HEK293 (cell line): ENCODE measurements around the gene CCNY.
A peak's percentile ranks its signal among the peaks of the same experiment; 100 is the strongest.

Experiments used
- ATF2 ChIP-seq: fragments of 450-650 bp; formaldehyde crosslinking; IDR thresholded peaks from 2 replicates; pipeline ENCODE4 v1.5.1; 2016; ENCODE audit warnings: missing biosample characterization, missing genetic modification characterization, low read depth
- EGR2 ChIP-seq: fragments of 450-650 bp; formaldehyde crosslinking; IDR thresholded peaks from 2 replicates; pipeline ENCODE4 v1.5.1; 2016; ENCODE audit warnings: low read depth, missing biosample characterization, missing genetic modification characterization
- GLIS1 ChIP-seq: fragments of 450-650 bp; formaldehyde crosslinking; IDR thresholded peaks from 2 replicates; pipeline ENCODE4 v1.5.1; 2016; ENCODE audit warnings: missing biosample characterization, missing genetic modification characterization
- HOXC10 ChIP-seq: sonication (generic); formaldehyde crosslinking; IDR thresholded peaks from 2 replicates; pipeline ENCODE4 v1.8.1; 2023; ENCODE audit warnings: mild to moderate bottlenecking, missing genetic modification reagents
- IKZF3 ChIP-seq: fragments of 450-650 bp; IDR thresholded peaks from 2 replicates; pipeline ENCODE4 v1.5.0; 2018; ENCODE audit warnings: missing biosample characterization, mild to moderate bottlenecking, missing genetic modification characterization, moderate library complexity
- KLF10 ChIP-seq: fragments of 450-650 bp; IDR thresholded peaks from 2 replicates; pipeline ENCODE4 v1.5.1; 2018; ENCODE audit warnings: missing biosample characterization, mild to moderate bottlenecking, missing genetic modification characterization
- SP2 ChIP-seq: fragments of 450-650 bp; formaldehyde crosslinking; IDR thresholded peaks from 2 replicates; pipeline ENCODE4 v1.5.1; 2016; ENCODE audit warnings: missing biosample characterization, missing genetic modification characterization
- SP7 ChIP-seq: fragments of 450-650 bp; formaldehyde crosslinking; IDR thresholded peaks from 2 replicates; pipeline ENCODE4 v1.5.1; 2016; ENCODE audit warnings: missing biosample characterization, missing genetic modification characterization
- YY1 ChIP-seq: fragments of 450-650 bp; formaldehyde crosslinking; IDR thresholded peaks from 2 replicates; pipeline ENCODE4 v1.5.1; 2018; ENCODE audit warnings: missing biosample characterization, missing genetic modification characterization
- ZBTB17 ChIP-seq: fragments of 450-650 bp; formaldehyde crosslinking; IDR thresholded peaks from 2 replicates; pipeline ENCODE4 v1.5.1; 2016; ENCODE audit warnings: missing biosample characterization, missing genetic modification characterization
- ZBTB20 ChIP-seq: fragments of 450-650 bp; formaldehyde crosslinking; IDR thresholded peaks from 2 replicates; pipeline ENCODE4 v1.5.1; 2016; ENCODE audit warnings: missing biosample characterization, missing genetic modification characterization
- ZFHX2 ChIP-seq: fragments of 450-650 bp; formaldehyde crosslinking; conservative IDR thresholded peaks from 2 replicates; pipeline ENCODE4 v1.5.1; 2016; ENCODE audit warnings: missing biosample characterization, missing genetic modification characterization
- ZFP37 ChIP-seq: fragments of 450-650 bp; formaldehyde crosslinking; IDR thresholded peaks from 2 replicates; pipeline ENCODE4 v1.5.1; 2016; ENCODE audit warnings: missing biosample characterization, missing genetic modification characterization
- ZFP69B ChIP-seq: fragments of 450-650 bp; formaldehyde crosslinking; IDR thresholded peaks from 2 replicates; pipeline ENCODE4 v1.5.1; 2016; ENCODE audit warnings: missing biosample characterization, missing genetic modification characterization
- ZNF10 ChIP-seq: fragments of 450-650 bp; formaldehyde crosslinking; IDR thresholded peaks from 2 replicates; pipeline ENCODE4 v1.5.1; 2017; ENCODE audit warnings: missing biosample characterization, missing genetic modification characterization
- ZNF132 ChIP-seq: fragments of 450-650 bp; formaldehyde crosslinking; IDR thresholded peaks from 2 replicates; pipeline ENCODE4 v1.5.1; 2017; ENCODE audit warnings: missing biosample characterization, missing genetic modification characterization, borderline replicate concordance
- ZNF2 ChIP-seq: fragments of 450-650 bp; formaldehyde crosslinking; IDR thresholded peaks from 2 replicates; pipeline ENCODE4 v1.5.1; 2016; ENCODE audit warnings: missing biosample characterization, missing genetic modification characterization
- ZNF214 ChIP-seq: fragments of 450-650 bp; formaldehyde crosslinking; IDR thresholded peaks from 2 replicates; pipeline ENCODE4 v1.5.1; 2017; ENCODE audit warnings: missing biosample characterization, mild to moderate bottlenecking, missing genetic modification characterization, borderline replicate concordance
- ZNF24 ChIP-seq: fragments of 450-650 bp; formaldehyde crosslinking; IDR thresholded peaks from 2 replicates; pipeline ENCODE4 v1.5.1; 2016; ENCODE audit warnings: missing biosample characterization, missing genetic modification characterization
- ZNF324 ChIP-seq: fragments of 450-650 bp; formaldehyde crosslinking; IDR thresholded peaks from 2 replicates; pipeline ENCODE4 v1.5.1; 2016; ENCODE audit warnings: missing biosample characterization, missing genetic modification characterization
- ZNF398 ChIP-seq: fragments of 450-650 bp; formaldehyde crosslinking; IDR thresholded peaks from 2 replicates; pipeline ENCODE4 v1.5.1; 2017; ENCODE audit warnings: missing biosample characterization, missing genetic modification characterization
- ZNF433 ChIP-seq: fragments of 450-650 bp; formaldehyde crosslinking; IDR thresholded peaks from 2 replicates; pipeline ENCODE4 v1.5.1; 2016; ENCODE audit warnings: missing biosample characterization, missing genetic modification characterization, low read depth
- ZNF473 ChIP-seq: fragments of 450-650 bp; formaldehyde crosslinking; IDR thresholded peaks from 2 replicates; pipeline ENCODE4 v1.5.1; 2017; ENCODE audit warnings: missing biosample characterization, missing genetic modification characterization
- ZNF555 ChIP-seq: fragments of 450-650 bp; formaldehyde crosslinking; conservative IDR thresholded peaks from 2 replicates; pipeline ENCODE4 v1.5.1; 2017; ENCODE audit warnings: missing biosample characterization, mild to moderate bottlenecking, missing genetic modification characterization, inconsistent platforms
- ZNF623 ChIP-seq: fragments of 450-650 bp; formaldehyde crosslinking; IDR thresholded peaks from 2 replicates; pipeline ENCODE4 v1.5.1; 2016; ENCODE audit warnings: missing biosample characterization, missing genetic modification characterization
- ZNF626 ChIP-seq: fragments of 450-650 bp; sonication (Bioruptor Pico); formaldehyde crosslinking; IDR thresholded peaks from 2 replicates; pipeline ENCODE4 v1.5.1; 2018; ENCODE audit warnings: missing biosample characterization, missing genetic modification characterization, inconsistent platforms
- ZNF660 ChIP-seq: fragments of 450-650 bp; IDR thresholded peaks from 2 replicates; pipeline ENCODE4 v1.5.1; 2018; ENCODE audit warnings: missing biosample characterization, mild to moderate bottlenecking, missing genetic modification characterization
- ZNF701 ChIP-seq: fragments of 450-650 bp; formaldehyde crosslinking; IDR thresholded peaks from 2 replicates; pipeline ENCODE4 v1.5.1; 2016; ENCODE audit warnings: missing biosample characterization, missing genetic modification characterization
- ZNF707 ChIP-seq: fragments of 450-650 bp; formaldehyde crosslinking; IDR thresholded peaks from 2 replicates; pipeline ENCODE4 v1.5.1; 2016; ENCODE audit warnings: missing biosample characterization, missing genetic modification characterization
- ZNF791 ChIP-seq: fragments of 450-650 bp; formaldehyde crosslinking; IDR thresholded peaks from 2 replicates; pipeline ENCODE4 v1.5.1; 2016; ENCODE audit warnings: missing biosample characterization, missing genetic modification characterization
- TF ChIP-seq, protein P1 (sequence below): fragments of 450-650 bp; formaldehyde crosslinking; IDR thresholded peaks from 2 replicates; pipeline ENCODE4 v1.5.1; 2017; ENCODE audit warnings: missing biosample characterization, missing genetic modification characterization
- TF ChIP-seq, protein P2 (sequence below): fragments of 450-650 bp; formaldehyde crosslinking; conservative IDR thresholded peaks from 2 replicates; pipeline ENCODE4 v1.5.1; 2016; ENCODE audit warnings: low read depth, missing biosample characterization, missing genetic modification characterization

Gene CCNY

GRCh38 chr10:35336921-35337823 lies 863 bp downstream of the CCNY start (continued):
- TF ChIP-seq ATF2 (tag by site-specific recombination): no peak
- no peak for TF ChIP-seq SP7 (tag by site-specific recombination)
- peak; percentile 31; the same call in 1 of the 2 replicates for TF ChIP-seq ZNF398 (tag by site-specific recombination)
- TF ChIP-seq, protein P1, sequence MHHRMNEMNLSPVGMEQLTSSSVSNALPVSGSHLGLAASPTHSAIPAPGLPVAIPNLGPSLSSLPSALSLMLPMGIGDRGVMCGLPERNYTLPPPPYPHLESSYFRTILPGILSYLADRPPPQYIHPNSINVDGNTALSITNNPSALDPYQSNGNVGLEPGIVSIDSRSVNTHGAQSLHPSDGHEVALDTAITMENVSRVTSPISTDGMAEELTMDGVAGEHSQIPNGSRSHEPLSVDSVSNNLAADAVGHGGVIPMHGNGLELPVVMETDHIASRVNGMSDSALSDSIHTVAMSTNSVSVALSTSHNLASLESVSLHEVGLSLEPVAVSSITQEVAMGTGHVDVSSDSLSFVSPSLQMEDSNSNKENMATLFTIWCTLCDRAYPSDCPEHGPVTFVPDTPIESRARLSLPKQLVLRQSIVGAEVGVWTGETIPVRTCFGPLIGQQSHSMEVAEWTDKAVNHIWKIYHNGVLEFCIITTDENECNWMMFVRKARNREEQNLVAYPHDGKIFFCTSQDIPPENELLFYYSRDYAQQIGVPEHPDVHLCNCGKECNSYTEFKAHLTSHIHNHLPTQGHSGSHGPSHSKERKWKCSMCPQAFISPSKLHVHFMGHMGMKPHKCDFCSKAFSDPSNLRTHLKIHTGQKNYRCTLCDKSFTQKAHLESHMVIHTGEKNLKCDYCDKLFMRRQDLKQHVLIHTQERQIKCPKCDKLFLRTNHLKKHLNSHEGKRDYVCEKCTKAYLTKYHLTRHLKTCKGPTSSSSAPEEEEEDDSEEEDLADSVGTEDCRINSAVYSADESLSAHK (tag by site-specific recombination): no peak
- TF ChIP-seq KLF10: peak; percentile 90
- TF ChIP-seq ZFP37 (tag by site-specific recombination): peak; percentile 87
- peak; percentile 53 for TF ChIP-seq IKZF3
- TF ChIP-seq, protein P2, sequence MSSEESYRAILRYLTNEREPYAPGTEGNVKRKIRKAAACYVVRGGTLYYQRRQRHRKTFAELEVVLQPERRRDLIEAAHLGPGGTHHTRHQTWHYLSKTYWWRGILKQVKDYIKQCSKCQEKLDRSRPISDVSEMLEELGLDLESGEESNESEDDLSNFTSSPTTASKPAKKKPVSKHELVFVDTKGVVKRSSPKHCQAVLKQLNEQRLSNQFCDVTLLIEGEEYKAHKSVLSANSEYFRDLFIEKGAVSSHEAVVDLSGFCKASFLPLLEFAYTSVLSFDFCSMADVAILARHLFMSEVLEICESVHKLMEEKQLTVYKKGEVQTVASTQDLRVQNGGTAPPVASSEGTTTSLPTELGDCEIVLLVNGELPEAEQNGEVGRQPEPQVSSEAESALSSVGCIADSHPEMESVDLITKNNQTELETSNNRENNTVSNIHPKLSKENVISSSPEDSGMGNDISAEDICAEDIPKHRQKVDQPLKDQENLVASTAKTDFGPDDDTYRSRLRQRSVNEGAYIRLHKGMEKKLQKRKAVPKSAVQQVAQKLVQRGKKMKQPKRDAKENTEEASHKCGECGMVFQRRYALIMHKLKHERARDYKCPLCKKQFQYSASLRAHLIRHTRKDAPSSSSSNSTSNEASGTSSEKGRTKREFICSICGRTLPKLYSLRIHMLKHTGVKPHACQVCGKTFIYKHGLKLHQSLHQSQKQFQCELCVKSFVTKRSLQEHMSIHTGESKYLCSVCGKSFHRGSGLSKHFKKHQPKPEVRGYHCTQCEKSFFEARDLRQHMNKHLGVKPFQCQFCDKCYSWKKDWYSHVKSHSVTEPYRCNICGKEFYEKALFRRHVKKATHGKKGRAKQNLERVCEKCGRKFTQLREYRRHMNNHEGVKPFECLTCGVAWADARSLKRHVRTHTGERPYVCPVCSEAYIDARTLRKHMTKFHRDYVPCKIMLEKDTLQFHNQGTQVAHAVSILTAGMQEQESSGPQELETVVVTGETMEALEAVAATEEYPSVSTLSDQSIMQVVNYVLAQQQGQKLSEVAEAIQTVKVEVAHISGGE: peak; percentile 33; the same call in 1 of the 2 replicates
- TF ChIP-seq ZBTB17 (tag by site-specific recombination): peak; percentile 69; the same call in 1 of the 2 replicates
- TF ChIP-seq ZBTB20: peak; percentile 99
- no peak for TF ChIP-seq ZNF473
- peak; percentile 64 for TF ChIP-seq ZNF2 (tag by site-specific recombination)
- TF ChIP-seq ZNF10 (tag by site-specific recombination): no peak
- TF ChIP-seq ZNF214 (tag by site-specific recombination): no peak
- TF ChIP-seq ZFP69B (tag by site-specific recombination): no peak
- TF ChIP-seq YY1: 0 out of 2 replicates have a peak, but pooled peaks have one; percentile 43
- no peak for TF ChIP-seq ZNF132 (tag by site-specific recombination)
- no peak for TF ChIP-seq ZNF701 (tag by site-specific recombination)
- TF ChIP-seq ZNF24 (tag by site-specific recombination): no peak
- no peak for TF ChIP-seq ZNF623
- no peak for TF ChIP-seq ZNF555 (tag by site-specific recombination)
- TF ChIP-seq ZNF433 (tag by site-specific recombination): no peak
- peak; percentile 66; the same call in 1 of the 2 replicates for TF ChIP-seq EGR2 (tag by site-specific recombination)
- TF ChIP-seq ZNF626 (tag by site-specific recombination): no peak
- no peak for TF ChIP-seq ZNF707 (tag by site-specific recombination)
- TF ChIP-seq ZNF324 (tag by site-specific recombination): no peak
- TF ChIP-seq SP2 (tag by site-specific recombination): no peak
- TF ChIP-seq ZNF660: no peak
- peak; percentile 46; the same call in 1 of the 2 replicates for TF ChIP-seq GLIS1
- peak; percentile 81 for TF ChIP-seq ZFHX2 (tag by site-specific recombination)
- TF ChIP-seq ZNF791 (tag by site-specific recombination): no peak
- 0 out of 2 replicates have a peak, but pooled peaks have one; percentile 75 for TF ChIP-seq HOXC10 (CRISPR knock-in tag)
